Neuron (in vitro differentiated cells): ENCODE data around the gene RPL32.
"Not testable (repeated sequence)": the region's sequence is repeated elsewhere in the genome, so short reads cannot be mapped to it uniquely, and the experiment has no call there.

Source experiments
- H2AFZ ChIP-seq: one replicate; pipeline ENCODE4 v1.6.1; 2013; ENCODE audit warnings: low read depth, mild to moderate bottlenecking, inconsistent platforms, low read length, moderate library complexity
- H3K27me3 ChIP-seq: one replicate; pipeline ENCODE4 v1.6.1; 2013; ENCODE audit warnings: low read length; ENCODE audit not compliant: insufficient read depth
- H3K36me3 ChIP-seq: one replicate; pipeline ENCODE4 v1.6.1; 2013; ENCODE audit warnings: low read length; ENCODE audit not compliant: insufficient read depth
- H3K4me1 ChIP-seq: one replicate; pipeline ENCODE4 v1.6.1; 2013; ENCODE audit warnings: low read length; ENCODE audit not compliant: insufficient read depth
- H3K4me3 ChIP-seq: 2 replicates; pipeline ENCODE4 v1.5.1; 2013; ENCODE audit warnings: mild to moderate bottlenecking, low read length, moderate library complexity
- H3K9me3 ChIP-seq: one replicate; pipeline ENCODE4 v1.6.1; 2013; ENCODE audit warnings: low read length

Gene RPL32

GRCh38 chr3:12807066-12807465, 34.3 kb downstream of the RPL32 start:
- H3K4me1 ChIP-seq = peaks cover 7% of the 10 kb centered on the region
- H3K4me3 ChIP-seq = no peak overlapping the region
- H3K36me3 ChIP-seq = no peaks in the 10 kb centered on the region
- H3K27me3 ChIP-seq = no peaks in the 10 kb centered on the region
- H3K9me3 ChIP-seq = no peaks in the 10 kb centered on the region
- no peak overlapping the region for H2AFZ ChIP-seq

DNA sequence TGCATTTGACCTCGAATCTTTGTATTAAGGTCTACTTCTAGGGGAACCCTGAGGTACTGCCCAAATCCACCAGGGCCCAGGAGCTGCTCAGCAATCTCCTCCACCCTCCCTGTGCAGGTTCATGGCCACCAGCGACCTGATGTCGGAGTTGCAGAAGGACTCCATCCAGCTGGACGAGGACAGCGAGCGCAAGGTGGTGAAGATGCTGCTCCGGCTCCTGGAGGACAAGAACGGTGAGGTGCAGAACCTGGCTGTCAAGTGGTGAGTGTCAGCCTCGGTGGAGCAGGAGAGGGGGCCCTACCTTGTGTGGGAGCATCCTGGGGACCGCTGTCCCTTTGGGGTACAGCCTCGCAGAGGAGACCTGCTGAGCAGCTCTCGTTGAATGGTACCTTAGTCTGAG, 38.0 kb downstream of the RPL32 start:
- Histone ChIP-seq H3K27me3 (no peaks in the 10 kb centered on the region), H3K4me3 (no peak overlapping the region), H2AFZ (no peak overlapping the region), H3K36me3 (no peaks in the 10 kb centered on the region), H3K4me1 (no peaks in the 10 kb centered on the region), H3K9me3 (no peaks in the 10 kb centered on the region)

GRCh38 chr3:12799525-12800440, 41.6 kb downstream of the RPL32 start:
- Histone ChIP-seq H3K36me3 (no peaks in the 10 kb centered on the region), H3K9me3 (no peaks in the 10 kb centered on the region), H3K4me1 (peaks cover 3% of the 10 kb centered on the region), H2AFZ (no peak overlapping the region), H3K27me3 (no peaks in the 10 kb centered on the region), H3K4me3 (no peak overlapping the region)

DNA sequence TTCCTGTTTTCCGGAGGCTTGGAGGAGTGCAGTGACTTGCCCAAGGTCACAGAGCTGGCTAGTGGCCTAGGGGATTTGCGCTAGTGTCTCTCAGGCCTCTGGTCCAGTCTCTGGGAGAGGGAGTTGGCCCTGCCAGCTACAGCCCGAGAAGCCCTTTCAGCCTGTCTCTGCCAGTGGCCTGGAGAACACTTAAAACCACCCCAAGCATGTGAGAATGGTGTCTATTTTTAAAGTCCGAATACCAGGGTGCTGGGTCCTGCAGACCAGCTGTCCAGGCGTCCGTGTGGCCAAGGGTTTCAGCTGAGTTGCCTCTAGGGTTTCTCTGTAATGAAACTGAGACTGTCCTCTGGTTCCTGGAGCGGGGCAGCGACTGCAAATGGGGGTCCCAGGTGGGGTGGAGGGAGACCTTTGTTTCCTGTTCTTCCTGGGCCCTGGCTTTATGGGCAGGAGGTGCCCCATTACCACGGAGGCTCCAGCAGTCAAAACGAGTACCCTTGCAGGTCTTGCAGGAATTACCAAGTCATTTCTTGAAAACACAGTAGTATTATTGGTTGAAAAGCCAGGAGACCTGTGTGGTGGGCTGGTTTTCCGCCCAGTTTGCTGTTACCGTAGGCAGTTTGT, 42.7 kb downstream of the RPL32 start:
- H3K4me3 ChIP-seq = no peak overlapping the region

DNA sequence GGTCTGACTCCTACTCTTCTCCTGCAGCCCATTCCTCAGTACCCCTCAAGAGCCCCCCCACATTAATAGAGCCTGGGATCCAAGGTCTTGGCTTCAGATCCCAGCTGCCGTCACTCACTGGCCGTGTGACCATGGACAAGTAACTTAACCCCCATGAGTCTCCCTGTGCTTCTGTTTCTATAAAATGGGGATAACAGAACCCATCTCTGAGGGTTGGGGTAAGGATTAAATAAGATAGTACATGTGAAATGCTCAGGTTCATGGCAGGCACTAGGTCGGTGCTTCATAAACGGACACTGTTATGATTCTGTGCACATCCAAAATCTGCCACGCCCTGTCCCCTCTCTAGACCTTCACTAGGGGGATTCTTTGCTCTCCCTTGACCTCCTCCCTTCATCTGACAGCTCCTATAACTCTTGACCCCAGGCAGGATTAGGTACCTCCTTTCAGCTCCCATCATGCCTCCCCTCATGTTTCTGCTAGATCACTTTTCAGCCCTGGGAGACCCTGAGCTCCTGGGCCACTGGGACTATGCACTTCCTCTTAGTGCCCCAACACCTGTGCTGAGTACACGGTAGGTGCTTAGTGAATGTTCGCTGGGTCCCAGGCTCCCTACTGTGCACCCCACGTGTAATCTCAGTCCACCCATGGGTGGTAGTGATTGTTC, 43.3 kb downstream of the RPL32 start:
- Histone ChIP-seq H3K36me3 (no peaks in the 10 kb centered on the region), H3K4me1 (peaks cover 3% of the 10 kb centered on the region), H3K4me3 (no peak overlapping the region)

More for the DNA sequence above, 42.7 kb downstream of the RPL32 start:
- Histone ChIP-seq H3K27me3 (no peaks in the 10 kb centered on the region), H3K4me1 (peaks cover 3% of the 10 kb centered on the region), H3K36me3 (no peaks in the 10 kb centered on the region), H2AFZ (no peak overlapping the region), H3K9me3 (no peaks in the 10 kb centered on the region)

GRCh38 chr3:12797124-12797891, 44.1 kb downstream of the RPL32 start:
- H3K4me3 ChIP-seq = peak overlapping the region; percentile 42

More for the DNA sequence above, 43.3 kb downstream of the RPL32 start:
- Histone ChIP-seq H2AFZ (no peak overlapping the region), H3K9me3 (no peaks in the 10 kb centered on the region), H3K27me3 (no peaks in the 10 kb centered on the region)

DNA sequence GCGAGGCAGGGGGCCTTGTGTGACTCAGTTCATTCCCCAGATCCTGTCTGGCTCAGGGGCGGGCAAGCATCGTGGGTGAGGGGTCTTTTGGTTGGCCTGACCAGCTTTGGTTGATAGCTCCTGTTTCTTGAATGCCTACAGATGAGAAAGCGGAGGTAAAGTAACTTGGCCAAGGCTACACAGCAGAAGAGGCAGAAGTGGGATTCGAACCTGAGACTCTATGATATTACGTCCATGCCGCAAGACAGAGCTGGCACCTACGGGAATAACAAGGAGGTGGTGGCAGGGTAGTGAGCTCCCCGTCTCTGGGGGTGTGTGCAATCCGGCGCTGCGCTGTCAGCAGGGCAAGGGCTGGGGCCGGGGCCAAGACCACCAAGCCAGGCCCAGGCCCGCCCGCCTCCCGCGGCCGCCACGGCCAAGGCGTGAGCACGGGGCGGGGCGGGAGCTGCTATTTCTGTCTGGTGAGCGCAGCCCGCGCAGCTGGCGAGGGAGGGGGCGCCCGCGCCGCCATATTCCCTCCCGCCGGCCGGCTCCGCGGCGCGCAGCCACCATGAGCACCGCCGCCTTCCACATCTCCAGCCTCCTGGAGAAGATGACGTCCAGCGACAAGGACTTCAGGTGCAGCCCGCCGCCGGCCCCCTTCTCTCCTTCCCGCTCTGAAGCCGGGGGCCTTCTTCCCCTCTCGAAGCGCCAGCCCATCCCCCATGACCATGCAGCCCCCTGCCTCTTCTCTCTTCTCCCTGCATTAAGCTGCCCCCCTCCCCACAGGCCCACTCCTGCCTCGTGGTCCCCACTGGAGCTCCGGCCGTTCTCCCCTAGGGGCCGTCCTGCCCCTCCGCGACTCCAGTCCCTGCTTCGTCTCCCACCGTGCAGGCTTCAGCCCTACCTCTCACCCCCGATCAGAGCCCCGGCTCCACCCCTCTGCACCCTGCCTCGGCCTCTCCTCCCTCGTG, 44.9 kb downstream of the RPL32 start, which contains the start of gene CAND2:
CAND2 (plus strand) TSS at position 510 of the 953 bp plus-strand sequence; CDS start at position 551, 41 bp downstream.
- Histone ChIP-seq H3K9me3 (no peaks in the 10 kb centered on the region), H3K36me3 (no peaks in the 10 kb centered on the region), H2AFZ (peak within 1 kb of the TSS; percentile 85), H3K4me1 (peaks cover 3% of the 10 kb centered on the region), H3K27me3 (no peaks in the 10 kb centered on the region), H3K4me3 (peak within 1 kb of the TSS; percentile 42)

More at GRCh38 chr3:12797124-12797891, 44.1 kb downstream of the RPL32 start:
- Histone ChIP-seq H3K36me3 (no peaks in the 10 kb centered on the region), H2AFZ (no peak overlapping the region), H3K27me3 (no peaks in the 10 kb centered on the region), H3K4me1 (peaks cover 3% of the 10 kb centered on the region), H3K9me3 (no peaks in the 10 kb centered on the region)

- H2AFZ ChIP-seq = no peak overlapping the region
- no peaks in the 10 kb centered on the region for H3K9me3 ChIP-seq
- H3K4me1 ChIP-seq = peaks cover 3% of the 10 kb centered on the region
- H3K4me3 ChIP-seq = no peak overlapping the region
- H3K27me3 ChIP-seq = no peaks in the 10 kb centered on the region
- H3K36me3 ChIP-seq = no peaks in the 10 kb centered on the region
Measured at GRCh38 chr3:12793701-12794100, 47.7 kb downstream of the RPL32 start.

- Histone ChIP-seq H2AFZ (no peak overlapping the region), H3K9me3 (no peaks in the 10 kb centered on the region), H3K4me3 (no peak overlapping the region), H3K27me3 (no peaks in the 10 kb centered on the region), H3K36me3 (no peaks in the 10 kb centered on the region), H3K4me1 (no peaks in the 10 kb centered on the region)
Measured at GRCh38 chr3:12791430-12791829, 49.9 kb downstream of the RPL32 start.

GRCh38 chr3:12787967-12788690, 53.2 kb downstream of the RPL32 start:
- not testable (repeated sequence) for H3K4me1 ChIP-seq, H3K36me3 ChIP-seq, H3K9me3 ChIP-seq

GRCh38 chr3:12787346-12787745, 54.0 kb downstream of the RPL32 start:
- H3K4me3 ChIP-seq, H3K36me3 ChIP-seq, H3K9me3 ChIP-seq, H2AFZ ChIP-seq, H3K27me3 ChIP-seq, H3K4me1 ChIP-seq: not testable (repeated sequence)

More at GRCh38 chr3:12787967-12788690, 53.2 kb downstream of the RPL32 start:
- H3K4me3 ChIP-seq, H3K27me3 ChIP-seq, H2AFZ ChIP-seq: not testable (repeated sequence)
